NB4 (cell line): ENCODE data around the gene NRIP1.

Experiments used
- CTCF ChIP-seq: IDR thresholded peaks from one replicate; pipeline ENCODE4 v1.5.1; 2012; ENCODE audit warnings: low read depth, low read length
- POLR2A ChIP-seq: IDR thresholded peaks from 2 replicates; pipeline ENCODE4 v1.6.1; 2011; ENCODE audit warnings: mild to moderate bottlenecking; ENCODE audit not compliant: insufficient read length; ENCODE audit errors: extremely low read depth

GRCh38 chr21:15036189-15036588 is 28.6 kb downstream of the NRIP1 start:
- TF ChIP-seq POLR2A (no peak), CTCF (no peak)
